COR-L47 (cell line): ENCODE data around the gene KBTBD12.
"Not testable (repeated sequence)": the region's sequence is repeated elsewhere in the genome, so short reads cannot be mapped to it uniquely, and the experiment has no call there.

Experiments
- DNase-seq: peaks from one replicate; lab custom pipeline; 2025; lab: John Stamatoyannopoulos, UW

KBTBD12 gene

GRCh38 chr3:127903611-127904375 is 11.2 kb upstream of the KBTBD12 start:
- no peak for DNase-seq

GRCh38 chr3:127905556-127905955 is 9.5 kb upstream of the KBTBD12 start:
- no peak for DNase-seq

- not testable (repeated sequence) for DNase-seq
Observed at GRCh38 chr3:127906653-127907052, 8.4 kb upstream of the KBTBD12 start.

- no peak for DNase-seq
Observed at GRCh38 chr3:127908202-127908601, 6.8 kb upstream of the KBTBD12 start.

GRCh38 chr3:127908951-127909350 is 6.1 kb upstream of the KBTBD12 start:
- no peak for DNase-seq

- DNase-seq = no peak
Observed at GRCh38 chr3:127909646-127910045, 5.4 kb upstream of the KBTBD12 start.

GRCh38 chr3:127911421-127911931 is 3.6 kb upstream of the KBTBD12 start:
- no peak for DNase-seq

- not testable (repeated sequence) for DNase-seq
Observed at GRCh38 chr3:127913841-127914240, 1.2 kb upstream of the KBTBD12 start.

GRCh38 chr3:127914584-127914983 is 448 bp upstream of the KBTBD12 start:
- DNase-seq = no peak

GRCh38 chr3:127915937-127916493 is 983 bp downstream of the KBTBD12 start:
- no peak for DNase-seq

GRCh38 chr3:127920738-127921137 is 5.7 kb downstream of the KBTBD12 start:
- DNase-seq = no peak

- no peak for DNase-seq
Observed at GRCh38 chr3:127923611-127924010, 8.6 kb downstream of the KBTBD12 start.

GRCh38 chr3:127925384-127925783 is 10.4 kb downstream of the KBTBD12 start:
- DNase-seq = no peak

- no peak for DNase-seq
Observed at GRCh38 chr3:127927829-127928604, 13.0 kb downstream of the KBTBD12 start.

- peak; percentile 13 for DNase-seq
Observed at GRCh38 chr3:127929818-127930413, 14.9 kb downstream of the KBTBD12 start.

- no peak for DNase-seq
Observed at GRCh38 chr3:127933396-127933795, 18.4 kb downstream of the KBTBD12 start.

GRCh38 chr3:127938800-127939199 is 23.8 kb downstream of the KBTBD12 start:
- DNase-seq = no peak

GRCh38 chr3:127940116-127940515 is 25.1 kb downstream of the KBTBD12 start:
- DNase-seq = no peak

GRCh38 chr3:127942613-127943012 is 27.6 kb downstream of the KBTBD12 start:
- no peak for DNase-seq

GRCh38 chr3:127948211-127948610 is 33.2 kb downstream of the KBTBD12 start:
- DNase-seq = no peak

- no peak for DNase-seq
Observed at GRCh38 chr3:127949446-127950055, 34.5 kb downstream of the KBTBD12 start.

GRCh38 chr3:127951276-127951675 is 36.2 kb downstream of the KBTBD12 start:
- DNase-seq = no peak
